Right cardiac atrium (tissue), 5 donors: ENCODE data around the gene TTF1. TPM values are rescaled to one million over a fixed set of nuclear protein-coding genes. Genes with fewer than 3 reads are reported as not detected.

Source experiments
- ATAC-seq, 2 donors: fragments of 200-7000 bp; cut with Tn5 transposase; one replicate each; pipeline versions ENCODE4 v1.8.0 to v1.9.1; 2020; ENCODE audit warnings: moderate library complexity in 2 of 2, mild to moderate bottlenecking in 1 of 2
- DNase-seq, 3 donors: peaks; one replicate each; pipeline ENCODE4 v3.0.0-alpha.2; 2020
- H3K27ac ChIP-seq: one replicate; pipeline ENCODE4 v1.5.1; 2013; ENCODE audit warnings: mild to moderate bottlenecking, low read length, control low read depth, moderate library complexity
- H3K27me3 ChIP-seq: one replicate; pipeline ENCODE4 v1.6.1; 2013; ENCODE audit not compliant: control insufficient read depth, insufficient read depth
- H3K4me1 ChIP-seq: one replicate; pipeline ENCODE4 v1.6.1; 2013; ENCODE audit warnings: low read length; ENCODE audit not compliant: control insufficient read depth, insufficient read depth
- H3K4me3 ChIP-seq: one replicate; pipeline ENCODE4 v1.5.1; 2013; ENCODE audit warnings: low read length, control low read depth
- H3K9me3 ChIP-seq: one replicate; pipeline ENCODE4 v1.6.1; 2013; ENCODE audit warnings: low read length; ENCODE audit not compliant: control insufficient read depth
- WGBS: extraction: QIAGEN DNeasy Blood & Tissue Kit; methylation state at CpG from one replicate; pipeline ENCODE4 v1.1.7; 2013; 5-methylcytosine and 5-hydroxymethylcytosine counted together
- intact Hi-C, 4 donors: fragments of 100-400 bp; cut with DNase I; formaldehyde crosslinking; loops; one replicate each; pipeline versions ENCODE4 v1.11.0 to v1.14.0; 2022 to 2023
- polyA plus RNA-seq: library from polyadenylated mRNA; stranded (reverse); fragments of 200-250 nt; gene quantifications from one replicate; pipeline ENCODE4 v1.2.3, GENCODE V29; 2013
- total RNA-seq, 4 donors: library from RNA; stranded (reverse); fragmentation: NEBNext Ultra II Directional; extraction: Animal tissue kit (Norgen Biotek cat#: 25700); gene quantifications; one replicate each; pipeline ENCODE4 v1.2.1, GENCODE V29; 2021
- donor health status: healthy with polysubstance abuse.
- donor health status: DM: no; HTN: yes; CAD: no.
- donor health status: DM: no; HTN: no; CAD: no.
- donor health status: DM: no; HTN: yes; CAD: no; lungs with severe emphysema.
- donor health status: DM: yes; HTN: yes; CAD: no.

The TTF1 gene
- total and polyA plus RNA-seq, 5 donors, result 13.4 to 24.7 (median 20.2) TPM

- no peaks in the 10 kb centered on the region for H3K4me1 ChIP-seq
- DNase-seq, result no peak
- no peak overlapping the region for H3K4me3 ChIP-seq
- no peaks in the 10 kb centered on the region for H3K27me3 ChIP-seq
- no peaks in the 10 kb centered on the region for H3K9me3 ChIP-seq
- WGBS, result 99% methylated on average over 4 of the region's 4 CpGs
- H3K27ac ChIP-seq, result no peak overlapping the region
- no peak for ATAC-seq
- intact Hi-C loops, result no loop called here
Observed at GRCh38 chr9:132328580-132328979, 78.1 kb downstream of the TTF1 start.

DNA sequence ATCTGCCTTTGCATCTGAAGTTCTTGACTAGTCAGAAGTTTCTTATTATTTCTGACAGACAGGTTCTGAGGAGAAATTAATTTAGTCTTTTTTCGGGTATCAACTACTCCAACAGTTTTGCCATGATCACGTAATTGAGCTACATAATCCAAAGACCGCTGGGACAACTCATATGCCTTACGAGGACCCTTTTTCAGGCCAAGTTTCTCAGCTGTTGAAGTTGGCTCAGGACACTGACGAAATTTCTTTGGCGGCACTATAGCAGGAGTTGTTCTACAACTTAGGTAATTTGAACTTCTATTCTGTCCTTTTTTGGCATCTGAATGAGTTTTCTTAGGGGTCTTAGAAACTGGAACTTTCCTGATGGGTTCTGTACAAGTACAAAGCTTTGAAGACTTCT lies 79.1 kb downstream of the TTF1 start:
- Histone ChIP-seq H3K27me3 (no peaks in the 10 kb centered on the region), H3K9me3 (no peaks in the 10 kb centered on the region), H3K4me1 (no peaks in the 10 kb centered on the region), H3K27ac (no peak overlapping the region), H3K4me3 (no peak overlapping the region)
- 97% methylated on average over 6 of the region's 6 CpGs for WGBS
- DNase-seq (no peak), ATAC-seq (no peak)
- intact Hi-C loops, result no loop called here

Other genes starting within 250 kb of the TTF1 start
- 10 to 100 TPM; 14.4 to 27.4 (median 15.2) TPM for gene NTNG2, start 244.8 kb downstream of the TTF1 start, total RNA-seq
- 8.6 TPM for gene NTNG2, start 244.8 kb downstream of the TTF1 start, polyA plus RNA-seq
- gene SETX, start 51.9 kb downstream of the TTF1 start, total RNA-seq, result 10 to 100 TPM; 27.3 to 33.1 (median 31.0) TPM
- gene SETX, start 51.9 kb downstream of the TTF1 start, polyA plus RNA-seq, result 15.1 TPM
- gene CFAP77, start 3.4 kb upstream of the TTF1 start, total RNA-seq, result 1 to 10 TPM; 2.3 to 6.5 (median 4.5) TPM
- gene CFAP77, start 3.4 kb upstream of the TTF1 start, polyA plus RNA-seq, result 4.3 TPM
- not detected for gene BARHL1, start 175.8 kb upstream of the TTF1 start, total RNA-seq
- gene BARHL1, start 175.8 kb upstream of the TTF1 start, polyA plus RNA-seq, result not detected